ENCODE measurements around the gene USP17L24.
"Not testable (repeated sequence)": the region's sequence is repeated elsewhere in the genome, so short reads cannot be mapped to it uniquely, and the experiment has no call there.

USP17L24 gene, protein sequence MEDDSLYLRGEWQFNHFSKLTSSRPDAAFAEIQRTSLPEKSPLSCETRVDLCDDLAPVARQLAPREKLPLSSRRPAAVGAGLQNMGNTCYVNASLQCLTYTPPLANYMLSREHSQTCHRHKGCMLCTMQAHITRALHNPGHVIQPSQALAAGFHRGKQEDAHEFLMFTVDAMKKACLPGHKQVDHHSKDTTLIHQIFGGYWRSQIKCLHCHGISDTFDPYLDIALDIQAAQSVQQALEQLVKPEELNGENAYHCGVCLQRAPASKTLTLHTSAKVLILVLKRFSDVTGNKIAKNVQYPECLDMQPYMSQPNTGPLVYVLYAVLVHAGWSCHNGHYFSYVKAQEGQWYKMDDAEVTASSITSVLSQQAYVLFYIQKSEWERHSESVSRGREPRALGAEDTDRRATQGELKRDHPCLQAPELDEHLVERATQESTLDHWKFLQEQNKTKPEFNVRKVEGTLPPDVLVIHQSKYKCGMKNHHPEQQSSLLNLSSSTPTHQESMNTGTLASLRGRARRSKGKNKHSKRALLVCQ

DNA sequence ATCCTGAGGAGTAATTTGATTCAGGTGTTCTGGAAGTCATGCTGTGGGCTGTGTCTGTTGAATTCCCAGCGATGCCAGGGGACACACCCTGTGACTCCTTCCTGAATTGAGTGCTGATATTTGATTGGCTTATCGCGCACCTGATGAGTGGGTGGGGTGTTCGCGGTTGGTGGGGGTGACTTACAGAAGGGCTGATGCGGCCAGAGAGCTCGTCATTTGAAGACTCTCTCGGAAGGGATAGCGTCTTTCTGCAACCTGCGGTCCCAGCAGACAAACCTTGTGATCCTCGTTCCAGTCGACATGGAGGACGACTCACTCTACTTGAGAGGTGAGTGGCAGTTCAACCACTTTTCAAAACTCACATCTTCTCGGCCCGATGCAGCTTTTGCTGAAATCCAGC, at the start of gene USP17L24:
Gene USP17L24, plus strand, starts transcription at position 301 of the 400 bp plus-strand sequence. Its CDS starts 0 bp downstream, at position 301.
- DNase-seq: not testable (repeated sequence)

GRCh38 chr4:9324191-9324590, 774 bp upstream of the USP17L24 start:
- not testable (repeated sequence) for DNase-seq

DNA sequence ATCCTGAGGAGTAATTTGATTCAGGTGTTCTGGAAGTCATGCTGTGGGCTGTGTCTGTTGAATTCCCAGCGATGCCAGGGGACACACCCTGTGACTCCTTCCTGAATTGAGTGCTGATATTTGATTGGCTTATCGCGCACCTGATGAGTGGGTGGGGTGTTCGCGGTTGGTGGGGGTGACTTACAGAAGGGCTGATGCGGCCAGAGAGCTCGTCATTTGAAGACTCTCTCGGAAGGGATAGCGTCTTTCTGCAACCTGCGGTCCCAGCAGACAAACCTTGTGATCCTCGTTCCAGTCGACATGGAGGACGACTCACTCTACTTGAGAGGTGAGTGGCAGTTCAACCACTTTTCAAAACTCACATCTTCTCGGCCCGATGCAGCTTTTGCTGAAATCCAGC, 4.6 kb downstream of the USP17L24 start, which contains the start of gene USP17L25:
Gene USP17L25, plus strand, starts transcription at position 301 of the 400 bp plus-strand sequence. Its CDS starts 0 bp downstream, at position 301.
- not testable (repeated sequence) for DNase-seq

DNA sequence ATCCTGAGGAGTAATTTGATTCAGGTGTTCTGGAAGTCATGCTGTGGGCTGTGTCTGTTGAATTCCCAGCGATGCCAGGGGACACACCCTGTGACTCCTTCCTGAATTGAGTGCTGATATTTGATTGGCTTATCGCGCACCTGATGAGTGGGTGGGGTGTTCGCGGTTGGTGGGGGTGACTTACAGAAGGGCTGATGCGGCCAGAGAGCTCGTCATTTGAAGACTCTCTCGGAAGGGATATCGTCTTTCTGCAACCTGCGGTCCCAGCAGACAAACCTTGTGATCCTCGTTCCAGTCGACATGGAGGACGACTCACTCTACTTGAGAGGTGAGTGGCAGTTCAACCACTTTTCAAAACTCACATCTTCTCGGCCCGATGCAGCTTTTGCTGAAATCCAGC, 9.4 kb downstream of the USP17L24 start, which contains the start of gene USP17L26:
Gene USP17L26, plus strand, starts transcription at position 301 of the 400 bp plus-strand sequence. Its CDS starts 0 bp downstream, at position 301.
- DNase-seq: not testable (repeated sequence)

- DNase-seq: not testable (repeated sequence)
Measured at GRCh38 chr4:9339103-9339502, 14.1 kb downstream of the USP17L24 start, which contains the start of gene USP17L5. TSS of gene USP17L5 (plus strand) at chr4:9339403. CDS start at chr4:9339403, 0 bp downstream.

DNA sequence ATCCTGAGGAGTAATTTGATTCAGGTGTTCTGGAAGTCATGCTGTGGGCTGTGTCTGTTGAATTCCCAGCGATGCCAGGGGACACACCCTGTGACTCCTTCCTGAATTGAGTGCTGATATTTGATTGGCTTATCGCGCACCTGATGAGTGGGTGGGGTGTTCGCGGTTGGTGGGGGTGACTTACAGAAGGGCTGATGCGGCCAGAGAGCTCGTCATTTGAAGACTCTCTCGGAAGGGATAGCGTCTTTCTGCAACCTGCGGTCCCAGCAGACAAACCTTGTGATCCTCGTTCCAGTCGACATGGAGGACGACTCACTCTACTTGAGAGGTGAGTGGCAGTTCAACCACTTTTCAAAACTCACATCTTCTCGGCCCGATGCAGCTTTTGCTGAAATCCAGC, 18.9 kb downstream of the USP17L24 start, which contains the start of gene USP17L27:
Gene USP17L27, plus strand, starts transcription at position 301 of the 400 bp plus-strand sequence. Its CDS starts 0 bp downstream, at position 301.
- not testable (repeated sequence) for DNase-seq

GRCh38 chr4:9348593-9348992, 23.6 kb downstream of the USP17L24 start, which contains the start of gene USP17L28:
TSS of gene USP17L28 (plus strand) at chr4:9348893. CDS start at chr4:9348893, 0 bp downstream.
- not testable (repeated sequence) for DNase-seq

- DNase-seq: not testable (repeated sequence)
Measured at GRCh38 chr4:9350866-9351265, 25.9 kb downstream of the USP17L24 start.

DNA sequence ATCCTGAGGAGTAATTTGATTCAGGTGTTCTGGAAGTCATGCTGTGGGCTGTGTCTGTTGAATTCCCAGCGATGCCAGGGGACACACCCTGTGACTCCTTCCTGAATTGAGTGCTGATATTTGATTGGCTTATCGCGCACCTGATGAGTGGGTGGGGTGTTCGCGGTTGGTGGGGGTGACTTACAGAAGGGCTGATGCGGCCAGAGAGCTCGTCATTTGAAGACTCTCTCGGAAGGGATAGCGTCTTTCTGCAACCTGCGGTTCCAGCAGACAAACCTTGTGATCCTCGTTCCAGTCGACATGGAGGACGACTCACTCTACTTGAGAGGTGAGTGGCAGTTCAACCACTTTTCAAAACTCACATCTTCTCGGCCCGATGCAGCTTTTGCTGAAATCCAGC, 28.4 kb downstream of the USP17L24 start, which contains the start of gene USP17L29:
Gene USP17L29, plus strand, starts transcription at position 301 of the 400 bp plus-strand sequence. Its CDS starts 0 bp downstream, at position 301.
- not testable (repeated sequence) for DNase-seq

DNA sequence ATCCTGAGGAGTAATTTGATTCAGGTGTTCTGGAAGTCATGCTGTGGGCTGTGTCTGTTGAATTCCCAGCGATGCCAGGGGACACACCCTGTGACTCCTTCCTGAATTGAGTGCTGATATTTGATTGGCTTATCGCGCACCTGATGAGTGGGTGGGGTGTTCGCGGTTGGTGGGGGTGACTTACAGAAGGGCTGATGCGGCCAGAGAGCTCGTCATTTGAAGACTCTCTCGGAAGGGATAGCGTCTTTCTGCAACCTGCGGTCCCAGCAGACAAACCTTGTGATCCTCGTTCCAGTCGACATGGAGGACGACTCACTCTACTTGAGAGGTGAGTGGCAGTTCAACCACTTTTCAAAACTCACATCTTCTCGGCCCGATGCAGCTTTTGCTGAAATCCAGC, 37.9 kb downstream of the USP17L24 start, which contains the start of gene USP17L30:
Gene USP17L30, plus strand, starts transcription at position 301 of the 400 bp plus-strand sequence. Its CDS starts 0 bp downstream, at position 301.
- not testable (repeated sequence) for DNase-seq

All from activated naive CD4-positive, alpha-beta T cell treated with Interleukin-2 at 50 U/mL for 16 hours (primary cell).